ENCODE measurements around the gene TSPAN15.
"Not testable (repeated sequence)": the region's sequence is repeated elsewhere in the genome, so short reads cannot be mapped to it uniquely, and the experiment has no call there.

Gene TSPAN15

GRCh38 chr10:69517271-69517848, 66.1 kb downstream of the TSPAN15 start:
- no peak for DNase-seq (ENCODE audit: insufficient read length, low spot score)
- no peak for FAIRE-seq

- no peak for FAIRE-seq
- no peak for DNase-seq (ENCODE audit: insufficient read length, low spot score)
Observed at GRCh38 chr10:69527961-69528360, 76.7 kb downstream of the TSPAN15 start.

GRCh38 chr10:69533658-69534057, 82.4 kb downstream of the TSPAN15 start:
- FAIRE-seq (no peak), DNase-seq (ENCODE audit: insufficient read length, low spot score) (no peak)

DNA sequence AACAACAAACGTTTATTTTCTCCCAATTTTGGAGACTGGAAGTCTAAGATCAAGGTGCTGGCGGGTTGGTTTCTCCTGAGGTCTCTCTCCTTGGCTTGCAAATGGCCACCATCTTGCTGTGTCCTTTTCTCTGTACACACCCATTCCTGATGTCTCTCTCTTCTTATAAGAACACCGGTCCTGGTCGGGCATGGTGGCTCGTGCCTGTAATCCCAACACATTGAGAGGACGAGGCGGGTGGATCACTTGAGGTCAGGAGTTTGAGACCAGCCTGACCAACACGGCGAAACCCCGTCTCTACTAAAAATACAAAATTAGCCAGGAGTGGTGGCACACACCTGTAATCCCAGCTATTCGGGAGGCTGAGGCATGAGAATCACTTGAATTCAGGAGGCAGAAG, 85.3 kb downstream of the TSPAN15 start:
- not testable (repeated sequence) for FAIRE-seq; DNase-seq (ENCODE audit: insufficient read length, low spot score)

DNA sequence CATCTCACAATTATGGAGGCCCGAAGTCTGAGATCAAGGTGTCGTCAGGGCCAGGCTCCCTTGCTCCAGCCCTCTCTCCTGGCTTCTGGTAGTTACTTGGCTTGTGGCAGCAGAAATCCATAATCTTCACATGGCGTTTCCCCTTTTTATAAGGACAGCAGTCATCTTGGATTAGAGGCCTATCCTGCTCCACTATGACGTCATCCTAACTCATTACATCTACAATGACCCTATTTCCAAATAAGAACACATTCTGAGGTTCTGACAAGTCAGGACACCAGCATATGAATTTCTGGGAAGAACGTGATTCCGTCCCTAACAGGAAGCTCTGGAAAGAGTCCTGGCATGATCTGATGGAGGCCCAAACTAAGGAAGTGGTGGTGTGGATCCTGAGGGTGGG, 86.2 kb downstream of the TSPAN15 start:
- DNase-seq (ENCODE audit: insufficient read length, low spot score) (no peak), FAIRE-seq (no peak)

DNA sequence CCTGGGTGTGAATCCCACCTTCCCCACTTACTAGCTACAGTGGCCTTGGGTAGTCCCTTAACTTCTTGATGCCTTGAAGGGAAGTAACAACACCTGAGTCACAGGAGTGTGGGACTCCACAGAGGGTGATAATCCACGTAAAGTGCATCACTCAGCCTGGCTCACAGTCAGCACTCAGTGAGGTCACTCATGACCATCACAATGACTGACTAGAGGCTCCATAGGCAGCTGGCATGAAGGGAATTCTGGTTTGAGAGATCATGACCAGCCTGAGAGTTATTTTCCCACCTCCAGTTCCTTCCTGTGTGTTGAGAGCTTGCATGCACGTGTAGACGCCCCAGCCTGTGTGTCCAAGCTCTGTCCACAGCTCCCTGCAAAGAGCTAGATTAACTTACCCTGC, 87.2 kb downstream of the TSPAN15 start:
- DNase-seq (ENCODE audit: insufficient read length, low spot score) (no peak), FAIRE-seq (no peak)

DNA sequence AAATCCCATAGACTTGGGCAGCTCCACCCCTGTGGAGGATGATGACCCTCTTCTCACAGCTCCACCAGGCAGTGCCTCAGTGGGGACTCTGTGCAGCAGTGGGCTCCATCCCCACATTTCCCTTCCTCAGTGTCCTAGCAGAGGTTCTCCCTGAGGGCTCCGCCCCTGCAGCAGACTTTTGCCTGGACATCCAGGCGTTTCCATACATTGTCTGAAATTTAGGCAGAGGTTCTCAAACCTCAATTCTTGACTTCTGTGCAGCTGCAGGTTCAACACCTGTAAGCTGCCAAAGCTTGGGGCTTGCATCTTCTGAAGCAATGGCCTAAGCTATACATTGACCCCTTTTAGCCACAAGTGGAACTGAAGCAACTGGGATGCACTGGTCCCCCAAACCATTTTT, 90.2 kb downstream of the TSPAN15 start:
- no peak for FAIRE-seq
- no peak for DNase-seq (ENCODE audit: insufficient read length, low spot score)

- DNase-seq (ENCODE audit: insufficient read length, low spot score) (no peak), FAIRE-seq (no peak)
Observed at GRCh38 chr10:69549959-69550358, 98.7 kb downstream of the TSPAN15 start.

- no peak for DNase-seq (ENCODE audit: insufficient read length, low spot score)
- FAIRE-seq, result no peak
Observed at GRCh38 chr10:69552268-69552667, 101.0 kb downstream of the TSPAN15 start.

DNA sequence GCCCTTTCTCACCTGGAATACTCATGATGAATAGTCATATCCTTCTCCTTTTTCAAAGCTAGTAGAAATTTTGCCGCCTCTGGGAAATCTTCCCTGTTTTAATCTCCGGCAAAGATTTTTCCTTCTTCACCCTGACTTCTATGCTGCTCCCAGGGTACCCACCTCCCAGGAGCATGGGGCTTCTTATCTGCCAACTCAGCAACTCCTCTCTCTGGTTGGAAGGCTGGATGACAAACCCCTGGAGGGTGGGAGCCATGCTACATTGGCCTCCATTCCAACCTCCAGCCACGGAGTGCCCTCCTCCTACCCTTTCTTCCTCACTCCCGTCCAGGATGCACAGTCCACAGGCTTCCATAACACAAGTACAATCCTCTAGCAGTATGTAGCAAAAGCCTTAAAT, 102.1 kb downstream of the TSPAN15 start:
- no peak for DNase-seq (ENCODE audit: insufficient read length, low spot score)
- FAIRE-seq, result no peak

DNA sequence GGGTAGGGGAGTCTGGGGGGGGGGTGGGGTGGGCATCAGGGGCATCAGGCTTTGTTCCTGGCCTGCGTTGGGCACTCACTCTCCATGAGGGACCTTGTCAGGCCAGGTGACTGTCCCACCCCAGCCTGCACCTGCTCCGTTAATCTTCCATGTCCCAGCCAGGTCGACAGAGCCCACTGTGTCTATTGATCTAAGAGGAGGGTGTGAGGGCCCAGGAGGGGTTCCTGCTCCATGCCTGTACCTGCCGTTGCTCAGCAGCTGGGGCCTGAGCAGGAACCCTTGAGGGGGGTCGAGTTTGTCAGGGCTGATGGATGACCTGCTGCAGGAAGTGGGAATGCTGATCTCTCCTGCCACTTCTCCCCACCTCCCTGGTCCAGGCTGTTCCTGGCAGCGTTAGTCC, 103.3 kb downstream of the TSPAN15 start:
- FAIRE-seq, result no peak
- no peak for DNase-seq (ENCODE audit: insufficient read length, low spot score)
